ENCODE results near the gene GALNT18.

- TF ChIP-seq CTCF (conservative IDR thresholded peaks at IDR 0.05; ENCODE audit: low read depth, low read length) (no peak), POLR2A (IDR thresholded peaks at IDR 0.05; ENCODE audit: low read depth, low read length) (no peak), MAZ (IDR thresholded peaks at IDR 0.05; ENCODE audit: borderline replicate concordance, low read depth, low read length) (no peak), MAFK (IDR thresholded peaks at IDR 0.05; ENCODE audit: low read depth, low read length) (no peak), SMC3 (IDR thresholded peaks at IDR 0.05; ENCODE audit: low read depth, low read length) (no peak), CEBPB (IDR thresholded peaks at IDR 0.05; ENCODE audit: low read depth, low read length) (no peak), MXI1 (IDR thresholded peaks at IDR 0.05; ENCODE audit: borderline replicate concordance, low read depth, low read length) (no peak), USF2 (IDR thresholded peaks at IDR 0.05; ENCODE audit: low read depth, low read length) (no peak), RFX5 (IDR thresholded peaks at IDR 0.05; ENCODE audit: low read depth, low read length) (no peak)
Observed at GRCh38 chr11:11241284-11241683, 380.5 kb downstream of the GALNT18 start.

Measured in IMR-90 (cell line).